NCI-H1105 (cell line): ENCODE results near the gene NSUN6.
A peak's percentile ranks its signal among the peaks of the same experiment; 100 is the strongest.
"Not testable (repeated sequence)": the region's sequence is repeated elsewhere in the genome, so short reads cannot be mapped to it uniquely, and the experiment has no call there.

Experiments
- DNase-seq: peaks from one replicate; lab custom pipeline; 2025; lab: John Stamatoyannopoulos, UW

The NSUN6 gene

GRCh38 chr10:18607503-18608378 lies 43.6 kb downstream of the NSUN6 start:
- DNase-seq: peak; percentile 3

- DNase-seq: no peak
Observed at GRCh38 chr10:18606051-18606695, 45.2 kb downstream of the NSUN6 start.

GRCh38 chr10:18601321-18601720 lies 50.1 kb downstream of the NSUN6 start:
- no peak for DNase-seq

GRCh38 chr10:18599392-18599791 lies 52.0 kb downstream of the NSUN6 start:
- DNase-seq: no peak

- no peak for DNase-seq
Observed at GRCh38 chr10:18594574-18595156, 56.7 kb downstream of the NSUN6 start.

GRCh38 chr10:18591141-18591540 lies 60.2 kb downstream of the NSUN6 start:
- not testable (repeated sequence) for DNase-seq

GRCh38 chr10:18586637-18587036 lies 64.8 kb downstream of the NSUN6 start:
- DNase-seq: not testable (repeated sequence)

GRCh38 chr10:18583575-18584270 lies 67.7 kb downstream of the NSUN6 start:
- no peak for DNase-seq

- no peak for DNase-seq
Observed at GRCh38 chr10:18582803-18583202, 68.6 kb downstream of the NSUN6 start.

- DNase-seq: no peak
Observed at GRCh38 chr10:18577823-18578685, 73.3 kb downstream of the NSUN6 start.

- no peak for DNase-seq
Observed at GRCh38 chr10:18576586-18576985, 74.8 kb downstream of the NSUN6 start.

- no peak for DNase-seq
Observed at GRCh38 chr10:18572959-18573561, 78.3 kb downstream of the NSUN6 start.

- DNase-seq: no peak
Observed at GRCh38 chr10:18571780-18572179, 79.6 kb downstream of the NSUN6 start.

GRCh38 chr10:18571076-18571475 lies 80.3 kb downstream of the NSUN6 start:
- no peak for DNase-seq

- not testable (repeated sequence) for DNase-seq
Observed at GRCh38 chr10:18570386-18570785, 81.0 kb downstream of the NSUN6 start.

- no peak for DNase-seq
Observed at GRCh38 chr10:18567343-18567856, 84.0 kb downstream of the NSUN6 start.

- no peak for DNase-seq
Observed at GRCh38 chr10:18566177-18566576, 85.2 kb downstream of the NSUN6 start.

GRCh38 chr10:18565006-18565405 lies 86.4 kb downstream of the NSUN6 start:
- no peak for DNase-seq

GRCh38 chr10:18563003-18563726 lies 88.2 kb downstream of the NSUN6 start:
- DNase-seq: no peak
